Measurements from ENCODE around the gene FGGY.

FGGY gene

GRCh38 chr1:59480188-59480888 lies 183.4 kb downstream of the FGGY start:
- no peak overlapping the region for H3K27ac ChIP-seq
- TF ChIP-seq CTCF (conservative IDR thresholded peaks at IDR 0.05) = no peak

- H3K27ac ChIP-seq = peak overlapping the region; percentile 31
These were observed 185.1 kb downstream of the FGGY start for GRCh38 chr1:59481881-59482505.

GRCh38 chr1:59482986-59483385 lies 186.1 kb downstream of the FGGY start:
- no peak for TF ChIP-seq CTCF (conservative IDR thresholded peaks at IDR 0.05)
- peak overlapping the region; percentile 31; the same call in 1 of the 2 replicates for H3K27ac ChIP-seq

More at GRCh38 chr1:59481881-59482505, 185.1 kb downstream of the FGGY start:
- no peak for TF ChIP-seq CTCF (conservative IDR thresholded peaks at IDR 0.05)

GRCh38 chr1:59484096-59484495 lies 187.2 kb downstream of the FGGY start:
- no peak for TF ChIP-seq CTCF (conservative IDR thresholded peaks at IDR 0.05)
- H3K27ac ChIP-seq = no peak overlapping the region

GRCh38 chr1:59485171-59485570 lies 188.3 kb downstream of the FGGY start:
- TF ChIP-seq CTCF (conservative IDR thresholded peaks at IDR 0.05) = no peak
- no peak overlapping the region for H3K27ac ChIP-seq

- no peak overlapping the region for H3K27ac ChIP-seq
- no peak for TF ChIP-seq CTCF (conservative IDR thresholded peaks at IDR 0.05)
These were observed 189.1 kb downstream of the FGGY start for GRCh38 chr1:59485949-59486348.

GRCh38 chr1:59486615-59487014 lies 189.7 kb downstream of the FGGY start:
- H3K27ac ChIP-seq = no peak overlapping the region
- TF ChIP-seq CTCF (conservative IDR thresholded peaks at IDR 0.05) = no peak

Data from VCaP (cell line).